ENCODE results near the gene HOGA1.

Gene HOGA1

GRCh38 chr10:97584060-97584797, at the start of gene HOGA1:
HOGA1 (plus strand) TSS chr10:97584389; CDS start chr10:97584704, 315 bp downstream.
- TF ChIP-seq CTCF (IDR thresholded peaks at IDR 0.05; ENCODE audit: insufficient read depth, low read length, missing control alignments) = no peak
- ChIA-PET CTCF (interaction anchor here (1.4 to 4.1 kb wide), 5 partner anchors 9 to 118 kb away, joined by 4 to 35 read pairs (median 7); partner anchors contain the start of gene ANKRD2), POLR2A (no interaction called here)
- H3K4me3 ChIP-seq (ENCODE audit: low read depth, low read length) = no peak within 1 kb of the TSS
- DNase-seq (ENCODE audit: low read depth, low spot score) = no peak

GRCh38 chr10:97534746-97535367, 49.3 kb upstream of the HOGA1 start:
- POLR2A ChIA-PET = no interaction called here
- no peak for DNase-seq (ENCODE audit: low read depth, low spot score)
- H3K4me3 ChIP-seq (ENCODE audit: low read depth, low read length) = no peak overlapping the region
- TF ChIP-seq CTCF (IDR thresholded peaks at IDR 0.05; ENCODE audit: insufficient read depth, low read length, missing control alignments) = peak; percentile 56
- CTCF ChIA-PET = interaction anchor here (1.1 to 10.9 kb wide), 16 partner anchors 8 to 82 kb away, joined by 3 to 150 read pairs (median 6); no protein-coding TSS in a partner anchor

GRCh38 chr10:97537186-97537869, 46.9 kb upstream of the HOGA1 start:
- CTCF ChIA-PET = interaction anchor here (1.0 to 10.9 kb wide), 6 partner anchors 12 to 148 kb away, joined by 3 to 150 read pairs (median 4); no protein-coding TSS in a partner anchor
- POLR2A ChIA-PET = no interaction called here
- TF ChIP-seq CTCF (IDR thresholded peaks at IDR 0.05; ENCODE audit: insufficient read depth, low read length, missing control alignments) = no peak
- DNase-seq (ENCODE audit: low read depth, low spot score) = no peak
- H3K4me3 ChIP-seq (ENCODE audit: low read depth, low read length) = no peak overlapping the region

- ChIA-PET POLR2A (no interaction called here), CTCF (interaction anchor here (0.8 to 10.9 kb wide), 7 partner anchors 8 to 198 kb away, joined by 3 to 150 read pairs (median 9); partner anchors contain the start of gene UBTD1)
- no peak overlapping the region for H3K4me3 ChIP-seq (ENCODE audit: low read depth, low read length)
- DNase-seq (ENCODE audit: low read depth, low spot score) = no peak
- TF ChIP-seq CTCF (IDR thresholded peaks at IDR 0.05; ENCODE audit: insufficient read depth, low read length, missing control alignments) = no peak
These were observed 45.8 kb upstream of the HOGA1 start for GRCh38 chr10:97538411-97538810.

- TF ChIP-seq CTCF (IDR thresholded peaks at IDR 0.05; ENCODE audit: insufficient read depth, low read length, missing control alignments) = no peak
- POLR2A ChIA-PET = no interaction called here
- no peak overlapping the region for H3K4me3 ChIP-seq (ENCODE audit: low read depth, low read length)
- CTCF ChIA-PET = interaction anchor here (0.6 to 10.9 kb wide), 7 partner anchors 8 to 197 kb away, joined by 3 to 150 read pairs (median 9); partner anchors contain the start of gene UBTD1
- DNase-seq (ENCODE audit: low read depth, low spot score) = no peak
These were observed 45.4 kb upstream of the HOGA1 start for GRCh38 chr10:97538839-97539238.
